DOHH2 (cell line): ENCODE measurements around the gene SORD.

Experiments used
- EZH2phosphoT487 ChIP-seq: fragments of 200-600 bp; sonication (generic); IDR thresholded peaks from 2 replicates; pipeline ENCODE4 v1.6.1; 2017; ENCODE audit warnings: borderline replicate concordance, mild to moderate bottlenecking, antibody characterized with exemption, low read length, moderate library complexity, mixed read lengths
- TF ChIP-seq, protein P1 (sequence below): fragments of 200-600 bp; sonication (generic); IDR thresholded peaks from one replicate; pipeline ENCODE4 v1.5.1; 2014; ENCODE audit warnings: antibody characterized with exemption, mild to moderate bottlenecking, low read depth, low read length; ENCODE audit not compliant: poor library complexity, severe bottlenecking

DNA sequence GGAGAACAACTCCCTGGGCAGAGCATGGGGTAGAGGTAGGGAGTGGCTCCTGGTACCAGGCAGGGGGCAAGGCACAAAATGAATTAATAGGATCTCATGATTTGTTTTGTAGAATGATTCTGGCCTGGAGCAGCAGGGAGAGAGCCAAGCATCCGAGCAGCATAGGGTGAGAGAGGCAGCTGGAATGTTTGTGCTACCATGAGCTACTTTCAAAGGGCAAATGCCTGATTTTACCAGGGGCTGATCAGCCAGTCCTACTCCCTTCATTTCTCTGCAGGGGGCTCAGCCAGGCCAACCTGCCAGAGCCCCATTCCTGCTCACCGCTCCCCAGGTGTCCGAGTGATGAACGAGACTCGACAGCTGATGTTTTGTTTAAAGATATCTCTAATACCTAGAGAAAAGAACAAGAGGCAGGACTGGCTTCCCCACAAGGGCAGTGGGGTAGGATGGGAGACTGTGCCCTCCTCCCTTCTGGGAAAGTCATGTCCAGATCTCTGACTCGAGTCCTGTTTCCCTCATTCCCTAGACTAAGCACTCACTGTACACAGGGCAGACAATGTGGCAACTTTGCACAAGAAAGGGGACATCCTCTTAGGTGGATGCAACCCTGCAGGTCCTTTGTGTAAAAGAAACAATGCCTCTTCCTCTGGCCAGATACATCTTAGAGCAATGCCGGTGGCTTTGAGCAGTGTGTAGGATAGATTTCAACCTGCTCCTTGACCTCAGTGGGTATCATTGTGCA is 78.1 kb downstream of the SORD start:
- TF ChIP-seq, protein P1, sequence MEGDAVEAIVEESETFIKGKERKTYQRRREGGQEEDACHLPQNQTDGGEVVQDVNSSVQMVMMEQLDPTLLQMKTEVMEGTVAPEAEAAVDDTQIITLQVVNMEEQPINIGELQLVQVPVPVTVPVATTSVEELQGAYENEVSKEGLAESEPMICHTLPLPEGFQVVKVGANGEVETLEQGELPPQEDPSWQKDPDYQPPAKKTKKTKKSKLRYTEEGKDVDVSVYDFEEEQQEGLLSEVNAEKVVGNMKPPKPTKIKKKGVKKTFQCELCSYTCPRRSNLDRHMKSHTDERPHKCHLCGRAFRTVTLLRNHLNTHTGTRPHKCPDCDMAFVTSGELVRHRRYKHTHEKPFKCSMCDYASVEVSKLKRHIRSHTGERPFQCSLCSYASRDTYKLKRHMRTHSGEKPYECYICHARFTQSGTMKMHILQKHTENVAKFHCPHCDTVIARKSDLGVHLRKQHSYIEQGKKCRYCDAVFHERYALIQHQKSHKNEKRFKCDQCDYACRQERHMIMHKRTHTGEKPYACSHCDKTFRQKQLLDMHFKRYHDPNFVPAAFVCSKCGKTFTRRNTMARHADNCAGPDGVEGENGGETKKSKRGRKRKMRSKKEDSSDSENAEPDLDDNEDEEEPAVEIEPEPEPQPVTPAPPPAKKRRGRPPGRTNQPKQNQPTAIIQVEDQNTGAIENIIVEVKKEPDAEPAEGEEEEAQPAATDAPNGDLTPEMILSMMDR: no peak
- TF ChIP-seq EZH2phosphoT487: no peak
